ENCODE data around the gene NKIRAS2.

NKIRAS2 gene

GRCh38 chr17:42019509-42020404 is at the start of gene NKIRAS2:
TSS of gene NKIRAS2 (plus strand) at chr17:42020090. CDS start at chr17:42021578, 1,488 bp downstream.
- Mint-ChIP-seq H3K4me3 (peak within 1 kb of the TSS; percentile 99), H3K9me3 (no peaks in the 10 kb centered on the region), H3K27me3 (ENCODE audit: low read depth, poor library complexity) (no peaks in the 10 kb centered on the region), H3K27ac (peak within 1 kb of the TSS; percentile 58), H3K36me3 (ENCODE audit: low read depth) (peaks cover 18% of the 10 kb centered on the region), H3K4me1 (peaks cover 60% of the 10 kb centered on the region)
- peak; percentile 97 for DNase-seq
- TF ChIP-seq CTCF (IDR thresholded peaks at IDR 0.05) = peak; percentile 90

GRCh38 chr17:41970901-41971331 is 49.0 kb upstream of the NKIRAS2 start:
- no peaks in the 10 kb centered on the region for H3K9me3 Mint-ChIP-seq
- H3K4me1 Mint-ChIP-seq = peaks cover 27% of the 10 kb centered on the region
- no peak for DNase-seq
- H3K27me3 Mint-ChIP-seq (ENCODE audit: low read depth, poor library complexity) = no peaks in the 10 kb centered on the region
- no peak overlapping the region for H3K4me3 Mint-ChIP-seq
- H3K36me3 Mint-ChIP-seq (ENCODE audit: low read depth) = peaks cover 56% of the 10 kb centered on the region
- peak overlapping the region; percentile 70 for H3K27ac Mint-ChIP-seq
- TF ChIP-seq CTCF (IDR thresholded peaks at IDR 0.05) = no peak

- no peak for TF ChIP-seq CTCF (IDR thresholded peaks at IDR 0.05)
- Mint-ChIP-seq H3K4me3 (no peak overlapping the region), H3K4me1 (peaks cover 25% of the 10 kb centered on the region), H3K36me3 (ENCODE audit: low read depth) (peaks cover 62% of the 10 kb centered on the region), H3K27ac (peak overlapping the region; percentile 90), H3K9me3 (no peaks in the 10 kb centered on the region), H3K27me3 (ENCODE audit: low read depth, poor library complexity) (no peaks in the 10 kb centered on the region)
- no peak for DNase-seq
Observed at GRCh38 chr17:41971721-41972523, 48.0 kb upstream of the NKIRAS2 start.

GRCh38 chr17:41972571-41973407 is 47.1 kb upstream of the NKIRAS2 start:
- Mint-ChIP-seq H3K36me3 (ENCODE audit: low read depth) (peaks cover 65% of the 10 kb centered on the region), H3K4me3 (no peak overlapping the region), H3K9me3 (no peaks in the 10 kb centered on the region), H3K4me1 (peaks cover 23% of the 10 kb centered on the region), H3K27ac (peak overlapping the region; percentile 90), H3K27me3 (ENCODE audit: low read depth, poor library complexity) (no peaks in the 10 kb centered on the region)
- no peak for TF ChIP-seq CTCF (IDR thresholded peaks at IDR 0.05)
- no peak for DNase-seq

GRCh38 chr17:41973408-41973811 is 46.5 kb upstream of the NKIRAS2 start:
- Mint-ChIP-seq H3K27ac (peak overlapping the region; percentile 90), H3K9me3 (no peaks in the 10 kb centered on the region), H3K4me1 (peaks cover 18% of the 10 kb centered on the region), H3K27me3 (ENCODE audit: low read depth, poor library complexity) (no peaks in the 10 kb centered on the region), H3K4me3 (no peak overlapping the region), H3K36me3 (ENCODE audit: low read depth) (peaks cover 66% of the 10 kb centered on the region)
- TF ChIP-seq CTCF (IDR thresholded peaks at IDR 0.05) = no peak
- DNase-seq = no peak

Data from nephron progenitor cell (in vitro differentiated cells).